HepG2 (cell line): ENCODE results near the gene MRPL36. TPM values are rescaled to one million over a fixed set of nuclear protein-coding genes. Genes with fewer than 3 reads are reported as not detected.

Source experiments
- ARHGAP35 ChIP-seq: sonication (generic); formaldehyde crosslinking; IDR thresholded peaks from 2 replicates; pipeline ENCODE4 v1.9.0; 2022; ENCODE audit warnings: mild to moderate bottlenecking, inconsistent platforms, moderate library complexity, missing genetic modification reagents, borderline replicate concordance
- HNF4G ChIP-seq, 2 experiments: sonication (generic) in 1 of 2; formaldehyde crosslinking in 1 of 2; IDR thresholded peaks; 2 replicates each; pipeline versions ENCODE4 v1.4.0 to v1.6.1; 2011 to 2020; ENCODE audit warnings: borderline replicate concordance in 2 of 2, low read depth in 2 of 2, mild to moderate bottlenecking in 2 of 2, low read length in 1 of 2, missing genetic modification reagents in 1 of 2, moderate library complexity in 1 of 2
- LCORL ChIP-seq, 2 experiments: fragments of 450-650 bp in 1 of 2; sonication (generic) in 1 of 2; formaldehyde crosslinking in 1 of 2; IDR thresholded peaks; 2 replicates each; pipeline versions ENCODE4 v1.5.0 to v1.6.1; 2017 to 2020; ENCODE audit warnings: antibody characterized with exemption in 1 of 2, missing genetic modification reagents in 1 of 2
- NR2F1 ChIP-seq, 2 experiments: fragments of 450-650 bp in 1 of 2; formaldehyde crosslinking in 1 of 2; IDR thresholded peaks; 2 replicates each; pipeline versions ENCODE4 v1.5.0 to v1.6.1; 2016 to 2020; ENCODE audit warnings: mild to moderate bottlenecking in 1 of 2, missing compliant biosample characterization in 1 of 2, missing genetic modification reagents in 1 of 2, moderate library complexity in 1 of 2
- PPARG ChIP-seq: conservative IDR thresholded peaks from 2 replicates; pipeline ENCODE4 v1.6.1; 2016; ENCODE audit warnings: missing biosample characterization, missing genetic modification reagents
- RNF2 ChIP-seq: fragments of 450-650 bp; conservative IDR thresholded peaks from 2 replicates; pipeline ENCODE4 v1.6.1; 2016; ENCODE audit warnings: low read depth
- ZFY ChIP-seq: sonication (generic); formaldehyde crosslinking; IDR thresholded peaks from 2 replicates; pipeline ENCODE4 v1.4.0; 2020; ENCODE audit warnings: missing genetic modification reagents
- ZNF121 ChIP-seq: sonication (generic); formaldehyde crosslinking; IDR thresholded peaks from 2 replicates; pipeline ENCODE4 v1.5.0; 2020; ENCODE audit warnings: mild to moderate bottlenecking, missing genetic modification reagents
- ZNF670 ChIP-seq: sonication (generic); formaldehyde crosslinking; IDR thresholded peaks from 2 replicates; pipeline ENCODE4 v1.8.0; 2022; ENCODE audit warnings: mild to moderate bottlenecking, missing genetic modification reagents, borderline replicate concordance
- polyA plus RNA-seq, 8 experiments: library from polyadenylated mRNA; depleted of rRNA in 3 of 8; stranded (reverse) in 7 of 8; unstranded in 1 of 8; fragments of >200 nt; fragmentation: Illumina TruSeq in 4 of 8; extraction: Trizol in 4 of 8; gene quantifications; 2 replicates each; pipeline versions ENCODE4 v1.2.1 to v1.2.3, GENCODE V29; 2011 to 2016; ENCODE audit warnings: low read depth in 4 of 8, missing spikeins in 1 of 8, mixed read lengths in 1 of 8; ENCODE audit not compliant: insufficient read depth in 1 of 8
- total RNA-seq, 5 experiments: library from RNA; depleted of rRNA; stranded (reverse); fragments of >200 nt; fragmentation: Illumina TruSeq; extraction: Trizol; gene quantifications; 2 replicates each; pipeline ENCODE4 v1.2.3, GENCODE V29; 2016; ENCODE audit warnings: low read depth in 1 of 5
- TF ChIP-seq, protein P1 (sequence below): sonication (generic); formaldehyde crosslinking; IDR thresholded peaks from 2 replicates; pipeline ENCODE4 v1.5.1; 2020; ENCODE audit warnings: mild to moderate bottlenecking, missing genetic modification reagents, moderate library complexity
- TF ChIP-seq, protein P2 (sequence below): fragments of 450-650 bp; IDR thresholded peaks from 2 replicates; pipeline ENCODE4 v1.6.1; 2016
- TF ChIP-seq, protein P3 (sequence below): sonication (generic); formaldehyde crosslinking; IDR thresholded peaks from 2 replicates; pipeline ENCODE4 v1.9.0; 2022; ENCODE audit warnings: missing genetic modification reagents, mild to moderate bottlenecking, borderline replicate concordance
- TF ChIP-seq, protein P4 (sequence below): sonication (generic); formaldehyde crosslinking; IDR thresholded peaks from 2 replicates; pipeline ENCODE4 v1.4.0; 2020; ENCODE audit warnings: missing genetic modification reagents
- TF ChIP-seq, protein P5 (sequence below): sonication (generic); formaldehyde crosslinking; IDR thresholded peaks from 2 replicates; pipeline ENCODE4 v1.4.0; 2020; ENCODE audit warnings: missing genetic modification reagents

MRPL36 gene
- total and polyA plus RNA-seq, 2 of the 13 experiments (the other 11 are each of a cell fraction or from before 2014, with no cell fraction given): 71.3 to 113 TPM

DNA sequence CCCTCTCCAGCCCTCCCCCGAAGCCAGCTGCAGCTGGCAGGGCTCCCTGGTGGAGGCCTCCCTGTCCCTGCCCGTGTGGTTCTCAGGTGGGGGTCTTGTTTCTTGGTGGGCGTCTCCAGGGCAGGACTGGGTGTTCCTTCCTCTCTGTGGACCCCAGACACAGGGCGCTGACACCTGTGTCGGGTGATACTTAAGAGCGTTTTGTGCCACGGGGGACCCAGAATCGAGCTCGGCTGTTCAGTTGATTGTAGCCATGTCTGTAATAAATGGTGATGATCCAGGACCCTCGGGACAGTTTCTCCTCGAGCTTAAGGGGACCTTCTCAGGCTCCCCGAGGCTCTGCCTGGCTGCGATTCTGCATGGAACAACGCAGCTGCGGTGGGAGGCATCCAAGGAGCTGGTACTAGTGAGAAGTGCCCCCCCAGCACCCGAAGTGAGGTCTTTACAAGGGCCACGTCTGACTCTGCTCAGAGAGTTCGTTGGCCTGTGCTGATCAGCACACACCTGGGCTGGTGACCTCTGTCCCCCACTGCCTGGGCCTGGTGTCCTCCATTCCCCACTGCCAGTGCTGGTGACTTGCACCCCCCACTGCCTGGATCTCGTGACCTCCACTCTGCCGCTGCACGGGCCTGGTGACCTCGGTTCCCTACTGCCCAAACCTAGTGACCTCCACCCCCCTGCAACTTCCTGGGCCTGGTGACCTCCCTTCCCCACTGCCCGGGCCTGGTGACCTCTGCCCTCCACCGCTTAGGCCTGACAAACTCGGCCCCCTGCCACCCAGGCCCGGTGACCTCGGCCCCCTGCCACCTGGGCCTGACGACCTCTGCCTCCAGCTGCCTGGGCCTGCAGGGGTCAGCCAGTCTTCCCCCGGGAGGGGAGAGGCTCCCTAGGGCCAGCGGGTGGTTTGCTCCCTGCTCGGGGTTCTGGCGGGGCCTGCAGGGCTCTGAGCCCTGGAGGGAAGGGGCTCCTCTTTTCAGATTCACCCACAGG is 37.5 kb upstream of the MRPL36 start (continued):
- TF ChIP-seq NR2F1 (CRISPR knock-in tag; IDR thresholded peaks at IDR 0.05): peak in 1 of 2 experiments; percentile 34; a peak in 1 of 4 replicates
- TF ChIP-seq HNF4G (IDR thresholded peaks at IDR 0.05; ENCODE audit: borderline replicate concordance, low read depth, low read length): 0 out of 2 replicates have a peak, but pooled peaks have one; percentile 12
- TF ChIP-seq HNF4G (CRISPR knock-in tag; IDR thresholded peaks at IDR 0.05; ENCODE audit: borderline replicate concordance, low read depth): no peak; the same call in 1 of the 2 replicates
- TF ChIP-seq, protein P1, sequence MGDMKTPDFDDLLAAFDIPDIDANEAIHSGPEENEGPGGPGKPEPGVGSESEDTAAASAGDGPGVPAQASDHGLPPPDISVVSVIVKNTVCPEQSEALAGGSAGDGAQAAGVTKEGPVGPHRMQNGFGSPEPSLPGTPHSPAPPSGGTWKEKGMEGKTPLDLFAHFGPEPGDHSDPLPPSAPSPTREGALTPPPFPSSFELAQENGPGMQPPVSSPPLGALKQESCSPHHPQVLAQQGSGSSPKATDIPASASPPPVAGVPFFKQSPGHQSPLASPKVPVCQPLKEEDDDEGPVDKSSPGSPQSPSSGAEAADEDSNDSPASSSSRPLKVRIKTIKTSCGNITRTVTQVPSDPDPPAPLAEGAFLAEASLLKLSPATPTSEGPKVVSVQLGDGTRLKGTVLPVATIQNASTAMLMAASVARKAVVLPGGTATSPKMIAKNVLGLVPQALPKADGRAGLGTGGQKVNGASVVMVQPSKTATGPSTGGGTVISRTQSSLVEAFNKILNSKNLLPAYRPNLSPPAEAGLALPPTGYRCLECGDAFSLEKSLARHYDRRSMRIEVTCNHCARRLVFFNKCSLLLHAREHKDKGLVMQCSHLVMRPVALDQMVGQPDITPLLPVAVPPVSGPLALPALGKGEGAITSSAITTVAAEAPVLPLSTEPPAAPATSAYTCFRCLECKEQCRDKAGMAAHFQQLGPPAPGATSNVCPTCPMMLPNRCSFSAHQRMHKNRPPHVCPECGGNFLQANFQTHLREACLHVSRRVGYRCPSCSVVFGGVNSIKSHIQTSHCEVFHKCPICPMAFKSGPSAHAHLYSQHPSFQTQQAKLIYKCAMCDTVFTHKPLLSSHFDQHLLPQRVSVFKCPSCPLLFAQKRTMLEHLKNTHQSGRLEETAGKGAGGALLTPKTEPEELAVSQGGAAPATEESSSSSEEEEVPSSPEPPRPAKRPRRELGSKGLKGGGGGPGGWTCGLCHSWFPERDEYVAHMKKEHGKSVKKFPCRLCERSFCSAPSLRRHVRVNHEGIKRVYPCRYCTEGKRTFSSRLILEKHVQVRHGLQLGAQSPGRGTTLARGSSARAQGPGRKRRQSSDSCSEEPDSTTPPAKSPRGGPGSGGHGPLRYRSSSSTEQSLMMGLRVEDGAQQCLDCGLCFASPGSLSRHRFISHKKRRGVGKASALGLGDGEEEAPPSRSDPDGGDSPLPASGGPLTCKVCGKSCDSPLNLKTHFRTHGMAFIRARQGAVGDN (CRISPR knock-in tag): peak; percentile 70
- 0 out of 2 replicates have a peak, but pooled peaks have one; percentile 28 for TF ChIP-seq RNF2
- TF ChIP-seq ZNF670 (CRISPR knock-in tag): peak; percentile 37; the same call in 1 of the 2 replicates
- TF ChIP-seq LCORL (IDR thresholded peaks at IDR 0.05): no peak
- peak; percentile 67; the same call in 1 of the 2 replicates for TF ChIP-seq LCORL (CRISPR knock-in tag; IDR thresholded peaks at IDR 0.05)
- TF ChIP-seq, protein P2, sequence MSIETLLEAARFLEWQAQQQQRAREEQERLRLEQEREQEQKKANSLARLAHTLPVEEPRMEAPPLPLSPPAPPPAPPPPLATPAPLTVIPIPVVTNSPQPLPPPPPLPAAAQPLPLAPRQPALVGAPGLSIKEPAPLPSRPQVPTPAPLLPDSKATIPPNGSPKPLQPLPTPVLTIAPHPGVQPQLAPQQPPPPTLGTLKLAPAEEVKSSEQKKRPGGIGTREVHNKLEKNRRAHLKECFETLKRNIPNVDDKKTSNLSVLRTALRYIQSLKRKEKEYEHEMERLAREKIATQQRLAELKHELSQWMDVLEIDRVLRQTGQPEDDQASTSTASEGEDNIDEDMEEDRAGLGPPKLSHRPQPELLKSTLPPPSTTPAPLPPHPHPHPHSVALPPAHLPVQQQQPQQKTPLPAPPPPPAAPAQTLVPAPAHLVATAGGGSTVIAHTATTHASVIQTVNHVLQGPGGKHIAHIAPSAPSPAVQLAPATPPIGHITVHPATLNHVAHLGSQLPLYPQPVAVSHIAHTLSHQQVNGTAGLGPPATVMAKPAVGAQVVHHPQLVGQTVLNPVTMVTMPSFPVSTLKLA: no peak
- TF ChIP-seq PPARG (CRISPR knock-in tag): 0 out of 2 replicates have a peak, but pooled peaks have one; percentile 18
- peak; percentile 56 for TF ChIP-seq ZFY (CRISPR knock-in tag)
- TF ChIP-seq ZNF121 (CRISPR knock-in tag): peak; percentile 71
- TF ChIP-seq ARHGAP35 (CRISPR knock-in tag): no peak
- TF ChIP-seq, protein P3, sequence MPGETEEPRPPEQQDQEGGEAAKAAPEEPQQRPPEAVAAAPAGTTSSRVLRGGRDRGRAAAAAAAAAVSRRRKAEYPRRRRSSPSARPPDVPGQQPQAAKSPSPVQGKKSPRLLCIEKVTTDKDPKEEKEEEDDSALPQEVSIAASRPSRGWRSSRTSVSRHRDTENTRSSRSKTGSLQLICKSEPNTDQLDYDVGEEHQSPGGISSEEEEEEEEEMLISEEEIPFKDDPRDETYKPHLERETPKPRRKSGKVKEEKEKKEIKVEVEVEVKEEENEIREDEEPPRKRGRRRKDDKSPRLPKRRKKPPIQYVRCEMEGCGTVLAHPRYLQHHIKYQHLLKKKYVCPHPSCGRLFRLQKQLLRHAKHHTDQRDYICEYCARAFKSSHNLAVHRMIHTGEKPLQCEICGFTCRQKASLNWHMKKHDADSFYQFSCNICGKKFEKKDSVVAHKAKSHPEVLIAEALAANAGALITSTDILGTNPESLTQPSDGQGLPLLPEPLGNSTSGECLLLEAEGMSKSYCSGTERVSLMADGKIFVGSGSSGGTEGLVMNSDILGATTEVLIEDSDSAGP (CRISPR knock-in tag): peak; percentile 36; the same call in 1 of the 2 replicates
- TF ChIP-seq, protein P4, sequence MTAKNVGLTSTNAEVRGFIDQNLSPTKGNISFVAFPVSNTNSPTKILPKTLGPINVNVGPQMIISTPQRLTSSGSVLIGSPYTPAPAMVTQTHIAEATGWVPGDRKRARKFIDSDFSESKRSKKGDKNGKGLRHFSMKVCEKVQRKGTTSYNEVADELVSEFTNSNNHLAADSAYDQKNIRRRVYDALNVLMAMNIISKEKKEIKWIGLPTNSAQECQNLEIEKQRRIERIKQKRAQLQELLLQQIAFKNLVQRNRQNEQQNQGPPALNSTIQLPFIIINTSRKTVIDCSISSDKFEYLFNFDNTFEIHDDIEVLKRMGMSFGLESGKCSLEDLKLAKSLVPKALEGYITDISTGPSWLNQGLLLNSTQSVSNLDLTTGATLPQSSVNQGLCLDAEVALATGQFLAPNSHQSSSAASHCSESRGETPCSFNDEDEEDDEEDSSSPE (CRISPR knock-in tag): no peak
- TF ChIP-seq, protein P5, sequence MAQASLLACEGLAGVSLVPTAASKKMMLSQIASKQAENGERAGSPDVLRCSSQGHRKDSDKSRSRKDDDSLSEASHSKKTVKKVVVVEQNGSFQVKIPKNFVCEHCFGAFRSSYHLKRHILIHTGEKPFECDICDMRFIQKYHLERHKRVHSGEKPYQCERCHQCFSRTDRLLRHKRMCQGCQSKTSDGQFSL (CRISPR knock-in tag): peak; percentile 92
